ENCODE measurements around the gene SULT6B1.

Gene SULT6B1

GRCh38 chr2:37181726-37182684 is 6.5 kb downstream of the SULT6B1 start:
- FAIRE-seq, result peak; percentile 89
- TF ChIP-seq POLR2A (IDR thresholded peaks at IDR 0.05; ENCODE audit: low read depth, low read length), result no peak
- no peak for DNase-seq (ENCODE audit: insufficient read length, low spot score)

DNA sequence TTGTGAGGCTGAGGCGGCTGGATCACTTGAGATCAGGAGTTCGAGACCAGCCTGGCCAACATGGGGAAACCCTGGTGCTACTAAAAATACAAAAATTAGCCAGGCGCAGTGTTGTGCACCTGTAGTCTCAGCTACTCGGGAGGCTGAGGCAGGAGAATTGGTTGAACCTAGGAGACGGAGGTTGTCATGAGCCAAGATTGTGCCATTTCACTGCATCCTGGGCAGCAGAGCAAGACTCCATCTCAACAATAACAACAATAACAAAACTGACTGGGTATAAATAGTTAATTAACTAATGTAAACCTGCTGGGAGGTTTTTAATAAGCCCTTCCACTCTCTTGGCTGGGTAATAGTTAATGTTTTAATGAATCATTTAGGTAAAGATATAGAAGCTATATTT is 7.8 kb downstream of the SULT6B1 start:
- FAIRE-seq, result no peak
- DNase-seq (ENCODE audit: insufficient read length, low spot score), result no peak
- no peak for TF ChIP-seq POLR2A (IDR thresholded peaks at IDR 0.05; ENCODE audit: low read depth, low read length)

DNA sequence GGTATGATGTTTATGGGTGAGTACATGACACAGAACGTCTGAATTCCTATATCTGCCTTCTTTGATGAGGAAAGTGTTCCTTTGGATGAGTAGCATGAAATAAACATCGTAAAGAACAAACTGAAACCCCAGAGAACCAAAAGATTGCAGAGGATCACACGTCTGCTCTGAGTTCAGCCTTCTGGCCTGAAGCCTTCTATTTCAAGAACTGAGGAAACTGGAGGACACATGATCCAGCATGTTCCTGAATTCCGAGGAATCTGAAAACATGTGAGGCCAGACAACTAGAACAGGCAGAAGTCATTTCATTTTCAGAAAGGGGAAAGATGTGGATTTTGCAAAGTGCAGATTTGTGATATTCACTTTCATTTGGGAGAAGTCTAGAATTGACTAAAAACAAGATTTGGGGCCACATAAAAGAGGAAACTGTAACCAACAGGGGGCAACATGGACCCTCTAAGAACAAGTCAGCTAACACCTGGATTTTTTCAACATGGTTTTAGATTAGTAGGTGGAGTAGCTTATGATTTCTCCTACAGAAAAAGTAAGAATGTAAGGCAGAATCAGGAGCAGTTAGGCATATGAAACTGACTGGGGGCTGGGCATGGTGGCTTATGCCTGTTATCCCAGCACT is 8.3 kb downstream of the SULT6B1 start:
- FAIRE-seq, result no peak

DNA sequence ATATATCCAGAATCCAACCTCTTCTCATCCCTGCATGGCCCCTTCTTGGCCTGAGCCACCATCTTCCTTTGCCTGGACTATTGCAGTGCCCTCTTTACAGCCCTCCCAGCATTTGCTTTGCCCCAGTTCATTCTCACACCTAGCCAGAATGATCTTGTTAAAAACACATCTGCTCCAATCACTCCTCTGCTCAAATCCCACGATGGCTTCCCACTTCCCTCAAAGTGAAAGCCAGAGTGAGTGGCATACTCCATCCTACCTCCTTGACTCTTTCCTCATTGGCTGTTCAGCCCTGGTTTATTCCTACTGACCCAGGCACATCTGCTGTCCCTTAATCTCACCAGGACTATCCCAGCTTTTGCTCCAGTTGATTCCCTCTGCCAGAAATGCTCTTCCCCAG is 14.7 kb downstream of the SULT6B1 start:
- no peak for FAIRE-seq
- DNase-seq (ENCODE audit: insufficient read length, low spot score), result no peak
- TF ChIP-seq POLR2A (IDR thresholded peaks at IDR 0.05; ENCODE audit: low read depth, low read length), result no peak

More for the DNA sequence above, 8.3 kb downstream of the SULT6B1 start:
- DNase-seq (ENCODE audit: insufficient read length, low spot score), result no peak
- no peak for TF ChIP-seq POLR2A (IDR thresholded peaks at IDR 0.05; ENCODE audit: low read depth, low read length)

GRCh38 chr2:37171624-37171950 is 16.9 kb downstream of the SULT6B1 start:
- DNase-seq (ENCODE audit: insufficient read length, low spot score) (no peak), FAIRE-seq (no peak)
- TF ChIP-seq POLR2A (IDR thresholded peaks at IDR 0.05; ENCODE audit: low read depth, low read length), result no peak

DNA sequence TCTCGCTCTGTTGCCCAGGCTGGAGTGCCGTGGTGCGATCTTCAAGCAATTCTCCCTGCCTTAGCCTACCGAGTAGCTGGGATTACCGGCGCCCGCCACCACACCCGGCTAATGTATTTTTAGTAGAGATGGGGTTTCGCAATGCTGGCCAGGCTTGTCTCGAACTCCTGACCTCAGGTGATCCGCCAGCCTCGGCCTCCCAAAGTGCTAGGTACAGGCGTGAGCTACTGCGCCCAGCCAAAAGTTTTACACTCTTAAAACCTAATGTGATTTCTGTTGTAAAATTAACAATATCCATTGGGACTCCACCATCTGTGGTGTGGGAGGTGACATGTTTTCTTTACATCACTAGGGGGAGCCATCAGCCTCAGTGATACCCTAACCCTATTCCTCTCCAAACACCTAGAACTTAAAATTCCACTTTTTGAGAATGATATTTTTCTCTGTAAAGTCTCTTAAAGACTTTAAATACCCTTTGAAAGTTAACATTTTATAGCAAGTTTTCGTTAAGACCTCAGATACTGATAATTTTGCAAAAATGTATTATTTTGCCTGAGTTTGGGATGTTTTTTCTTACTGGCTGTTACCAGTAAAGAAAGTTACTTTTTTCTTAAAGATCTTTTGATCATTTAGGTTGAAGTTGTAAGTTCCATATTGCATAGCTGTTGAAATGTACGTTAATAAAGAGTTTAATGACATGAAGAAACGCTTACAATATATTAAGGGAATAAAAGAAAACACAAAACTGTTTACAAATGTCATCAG is 20.1 kb downstream of the SULT6B1 start:
- no peak for TF ChIP-seq POLR2A (IDR thresholded peaks at IDR 0.05; ENCODE audit: low read depth, low read length)
- DNase-seq (ENCODE audit: insufficient read length, low spot score) (peak; percentile 38), FAIRE-seq (peak; percentile 69)

DNA sequence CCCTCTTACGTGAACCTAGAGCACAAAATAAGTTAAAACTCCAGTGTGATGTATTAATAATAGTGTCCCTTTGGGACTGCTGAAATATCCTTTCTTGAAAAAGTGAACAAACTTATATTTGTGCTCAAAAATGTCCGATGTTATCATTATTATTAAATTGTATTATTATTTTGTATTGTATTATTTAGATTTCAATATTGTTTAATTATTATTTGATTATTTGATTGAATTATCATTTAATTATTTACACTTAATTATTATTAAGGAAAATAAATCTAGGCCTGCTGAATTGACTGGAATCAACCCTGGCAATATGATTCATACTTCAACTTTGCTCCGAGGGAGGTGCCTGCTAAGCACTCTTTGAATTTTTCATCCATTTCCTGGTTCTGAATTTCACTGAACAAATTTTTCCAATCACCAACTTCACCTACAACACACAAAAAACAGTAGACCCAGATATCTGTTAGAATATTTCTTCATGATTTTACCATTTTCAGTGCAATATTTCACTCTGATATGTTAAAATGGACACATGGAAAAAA is 20.8 kb downstream of the SULT6B1 start:
- no peak for DNase-seq (ENCODE audit: insufficient read length, low spot score)
- FAIRE-seq, result no peak
- TF ChIP-seq POLR2A (IDR thresholded peaks at IDR 0.05; ENCODE audit: low read depth, low read length), result no peak

DNA sequence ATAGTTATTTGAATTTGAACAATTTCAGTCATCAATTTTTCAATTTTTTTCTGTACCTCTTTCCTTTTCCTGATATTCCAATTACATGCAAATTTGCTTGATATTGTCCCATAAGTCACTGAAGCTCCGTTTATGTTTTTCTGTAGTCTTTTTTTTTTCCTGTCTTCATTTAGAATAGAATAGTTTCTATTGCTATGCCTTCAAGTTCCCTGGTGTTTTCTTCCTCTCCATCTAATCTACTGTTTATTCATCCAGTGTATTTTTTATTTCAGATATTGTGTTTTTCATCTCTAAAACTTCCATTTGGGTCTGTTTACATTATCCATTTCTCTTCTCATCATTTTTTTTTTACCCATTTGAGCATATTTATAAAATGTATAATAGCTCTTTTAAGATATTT is 23.7 kb downstream of the SULT6B1 start:
- DNase-seq (ENCODE audit: insufficient read length, low spot score), result no peak
- TF ChIP-seq POLR2A (IDR thresholded peaks at IDR 0.05; ENCODE audit: low read depth, low read length), result no peak
- FAIRE-seq, result no peak

DNA sequence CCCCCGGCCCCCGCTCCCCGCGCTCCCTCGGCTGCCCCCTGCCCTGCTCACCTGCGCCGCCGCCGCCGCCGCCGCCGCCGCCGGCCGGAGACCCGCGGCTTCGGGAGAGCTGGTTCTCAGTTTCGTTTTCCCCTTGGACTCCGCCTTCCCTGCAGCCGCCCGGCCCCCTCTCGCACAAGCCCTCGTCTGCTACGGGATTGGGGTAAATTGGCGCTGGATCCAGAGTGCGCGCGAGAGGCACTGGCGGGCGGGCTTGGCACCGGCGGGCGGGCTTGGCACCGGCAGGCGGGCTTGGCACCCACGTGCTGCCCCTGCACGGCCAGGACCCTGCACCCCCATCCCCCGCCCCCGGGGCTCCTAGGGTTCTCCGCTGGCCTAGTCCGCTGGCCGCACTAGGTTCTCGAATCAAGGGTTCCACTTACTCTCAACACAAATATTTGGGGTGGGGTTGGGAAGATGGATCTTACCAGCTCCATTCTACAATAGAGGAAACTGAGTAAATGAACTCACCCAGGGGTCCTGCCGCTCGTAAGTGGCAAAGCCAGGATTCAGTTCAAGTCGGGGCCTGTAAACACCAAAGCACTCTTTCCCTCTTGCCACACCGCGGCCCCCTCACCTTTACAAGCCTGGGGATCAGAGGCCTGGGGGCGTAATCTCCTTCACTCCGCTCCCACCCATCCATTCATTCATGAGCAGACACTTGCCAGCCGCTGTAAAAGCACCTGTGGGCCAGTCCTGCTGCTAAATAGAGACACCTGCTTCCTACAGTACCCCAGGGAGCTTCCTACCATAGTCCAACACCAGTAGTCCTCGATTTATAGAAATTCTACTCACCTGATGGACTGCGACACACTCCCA is 31.4 kb downstream of the SULT6B1 start, which contains the start of gene EIF2AK2:
Gene EIF2AK2, minus strand, starts transcription at position 124 of the 858 bp plus-strand sequence. CDS start 9,174 bp downstream, outside the sequence.
- FAIRE-seq, result no peak
- TF ChIP-seq POLR2A (IDR thresholded peaks at IDR 0.05; ENCODE audit: low read depth, low read length), result 0 out of 2 replicates have a peak, but pooled peaks have one; percentile 3
- peak; percentile 92 for DNase-seq (ENCODE audit: insufficient read length, low spot score)

DNA sequence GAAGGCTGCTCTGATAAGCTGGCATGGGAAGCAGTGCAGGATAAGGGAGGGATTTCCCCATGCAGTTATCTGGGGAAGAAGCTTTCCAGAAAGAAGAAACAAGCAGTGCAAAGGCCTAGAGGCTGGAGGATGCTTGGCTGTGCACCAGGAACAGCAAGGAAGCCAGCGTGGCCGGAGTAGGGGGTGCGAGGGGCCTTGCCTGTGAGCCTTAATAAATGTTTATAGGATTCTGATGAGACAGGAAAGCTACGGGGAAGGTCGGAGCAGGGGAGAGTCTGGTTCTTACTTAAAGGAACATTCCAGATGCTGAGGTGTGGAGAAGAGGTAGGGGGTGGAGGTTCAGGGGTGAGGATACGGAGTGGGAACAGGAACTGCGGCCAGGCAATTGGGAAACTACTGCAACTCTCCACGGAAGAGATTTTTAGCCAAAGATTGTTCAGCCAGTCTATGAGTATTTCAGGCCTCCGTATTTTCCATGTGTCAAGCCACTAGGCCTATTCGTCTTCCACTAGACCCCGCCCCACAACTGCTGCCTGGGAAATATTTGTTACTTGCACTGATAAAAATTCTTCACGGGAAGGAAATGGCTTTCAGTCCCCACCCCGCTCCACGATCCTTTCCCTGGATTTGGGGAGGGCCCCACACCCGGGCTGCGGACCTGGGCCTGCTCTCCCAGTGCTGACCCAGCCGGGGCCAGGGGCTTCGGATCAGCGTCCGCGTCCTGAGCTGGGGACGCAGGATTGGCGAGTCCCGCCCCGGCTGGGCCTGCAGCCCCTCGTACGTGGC is 32.2 kb downstream of the SULT6B1 start:
- DNase-seq (ENCODE audit: insufficient read length, low spot score) (peak; percentile 58), FAIRE-seq (no peak)
- 0 out of 2 replicates have a peak, but pooled peaks have one; percentile 2 for TF ChIP-seq POLR2A (IDR thresholded peaks at IDR 0.05; ENCODE audit: low read depth, low read length)

DNA sequence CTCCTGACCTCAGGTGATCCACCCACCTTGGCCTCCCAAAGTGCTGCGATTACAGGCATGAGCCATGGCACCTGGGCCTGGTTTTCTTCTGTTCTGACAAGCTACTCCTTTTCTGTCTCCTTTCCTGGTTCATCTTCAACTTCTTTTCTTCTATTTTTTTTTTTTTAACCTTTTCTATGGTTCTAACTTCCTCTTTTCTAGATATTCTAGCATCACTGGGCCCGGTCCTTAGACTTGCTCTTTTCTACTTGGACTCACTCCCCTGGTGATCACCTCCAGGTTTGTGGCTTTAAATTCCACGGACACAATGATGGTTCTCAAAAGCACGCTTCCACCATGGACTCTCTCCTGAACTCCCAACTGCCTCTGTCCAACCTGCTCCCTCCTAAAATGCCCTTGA is 33.7 kb downstream of the SULT6B1 start:
- TF ChIP-seq POLR2A (IDR thresholded peaks at IDR 0.05; ENCODE audit: low read depth, low read length), result no peak
- DNase-seq (ENCODE audit: insufficient read length, low spot score) (no peak), FAIRE-seq (no peak)

DNA sequence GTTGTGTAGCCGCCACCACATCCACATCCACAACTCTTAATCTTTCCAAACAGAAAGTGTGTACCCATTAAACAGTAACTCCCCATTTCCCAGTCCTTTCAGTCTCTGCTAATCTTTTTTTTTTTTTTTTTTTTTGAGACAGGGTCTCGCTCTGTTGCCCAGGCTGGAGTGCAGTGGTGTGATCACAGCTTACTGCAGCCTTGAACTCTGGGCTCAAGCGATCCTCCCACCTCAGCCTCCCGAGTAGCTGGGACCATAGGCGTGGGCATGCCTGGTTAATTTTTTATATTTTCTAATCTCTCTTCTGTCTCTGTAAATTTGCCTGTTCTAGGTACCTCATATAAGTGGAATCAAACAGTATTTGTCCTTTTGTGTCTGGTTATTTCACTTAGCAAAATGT is 35.2 kb downstream of the SULT6B1 start:
- DNase-seq (ENCODE audit: insufficient read length, low spot score) (no peak), FAIRE-seq (no peak)
- no peak for TF ChIP-seq POLR2A (IDR thresholded peaks at IDR 0.05; ENCODE audit: low read depth, low read length)
